Parathyroid adenoma (tissue), 2 donors: ENCODE results near the gene ATP5F1C.

Source experiments
- H2AFZ ChIP-seq: fragments of 300-600 bp; sonication (generic); one replicate; pipeline ENCODE4 v1.7.0; 2017; ENCODE audit warnings: antibody characterized with exemption, mild to moderate bottlenecking
- H3K27ac ChIP-seq: fragments of 300-600 bp; sonication (generic); one replicate; pipeline ENCODE4 v1.7.0; 2017
- H3K27me3 ChIP-seq: fragments of 300-600 bp; sonication (generic); one replicate; pipeline ENCODE4 v1.7.0; 2017; ENCODE audit warnings: low read length; ENCODE audit not compliant: control insufficient read depth, insufficient read depth
- H3K36me3 ChIP-seq: fragments of 300-600 bp; sonication (generic); one replicate; pipeline ENCODE4 v1.7.0; 2017; ENCODE audit warnings: low read length; ENCODE audit not compliant: control insufficient read depth, insufficient read depth
- H3K4me1 ChIP-seq: fragments of 300-600 bp; sonication (generic); one replicate; pipeline ENCODE4 v1.7.0; 2017; ENCODE audit warnings: control low read depth
- H3K4me2 ChIP-seq: fragments of 300-600 bp; sonication (generic); one replicate; pipeline ENCODE4 v1.7.0; 2017; ENCODE audit warnings: low read length
- H3K4me3 ChIP-seq: fragments of 300-600 bp; sonication (generic); one replicate; pipeline ENCODE4 v1.7.0; 2017; ENCODE audit warnings: low read depth, low read length
- H3K79me2 ChIP-seq: fragments of 300-600 bp; sonication (generic); one replicate; pipeline ENCODE4 v1.7.0; 2017; ENCODE audit warnings: control low read depth
- H3K9ac ChIP-seq: fragments of 300-600 bp; sonication (generic); one replicate; pipeline ENCODE4 v1.7.0; 2017; ENCODE audit warnings: mild to moderate bottlenecking
- H3K9me3 ChIP-seq: fragments of 300-600 bp; sonication (generic); one replicate; pipeline ENCODE4 v1.7.0; 2017; ENCODE audit warnings: low read length; ENCODE audit not compliant: control insufficient read depth
- CTCF ChIP-seq: fragments of 300-600 bp; sonication (generic); IDR thresholded peaks from one replicate; pipeline ENCODE4 v1.7.0; 2017; ENCODE audit warnings: antibody characterized with exemption, mild to moderate bottlenecking
- donor health status: primary hyperparathyroidism.

ATP5F1C gene

GRCh38 chr10:7855205-7855604, 67.2 kb downstream of the ATP5F1C start:
- Histone ChIP-seq H2AFZ (no peak overlapping the region), H3K4me3 (no peak overlapping the region), H3K4me1 (no peaks in the 10 kb centered on the region), H3K9ac (no peak overlapping the region), H3K79me2 (peaks cover 24% of the 10 kb centered on the region), H3K27me3 (no peaks in the 10 kb centered on the region), H3K9me3 (no peaks in the 10 kb centered on the region), H3K36me3 (no peaks in the 10 kb centered on the region), H3K27ac (no peak overlapping the region), H3K4me2 (no peak overlapping the region)
- TF ChIP-seq CTCF, result no peak

- no peak overlapping the region for H3K4me2 ChIP-seq
- no peaks in the 10 kb centered on the region for H3K36me3 ChIP-seq
- no peak for TF ChIP-seq CTCF
- peaks cover 29% of the 10 kb centered on the region for H3K79me2 ChIP-seq
- no peak overlapping the region for H3K9ac ChIP-seq
- H3K4me1 ChIP-seq, result no peaks in the 10 kb centered on the region
- H3K27ac ChIP-seq, result no peak overlapping the region
- H2AFZ ChIP-seq, result no peak overlapping the region
- H3K9me3 ChIP-seq, result no peaks in the 10 kb centered on the region
- H3K27me3 ChIP-seq, result no peaks in the 10 kb centered on the region
- no peak overlapping the region for H3K4me3 ChIP-seq
These were observed 68.7 kb downstream of the ATP5F1C start for GRCh38 chr10:7856678-7857077.

- H3K4me3 ChIP-seq, result no peak overlapping the region
- H3K27me3 ChIP-seq, result no peaks in the 10 kb centered on the region
- no peak overlapping the region for H3K4me2 ChIP-seq
- no peak overlapping the region for H3K9ac ChIP-seq
- H3K79me2 ChIP-seq, result peaks cover 28% of the 10 kb centered on the region
- no peak overlapping the region for H3K27ac ChIP-seq
- H2AFZ ChIP-seq, result no peak overlapping the region
- no peaks in the 10 kb centered on the region for H3K9me3 ChIP-seq
- no peaks in the 10 kb centered on the region for H3K36me3 ChIP-seq
- TF ChIP-seq CTCF, result no peak
- no peaks in the 10 kb centered on the region for H3K4me1 ChIP-seq
These were observed 69.3 kb downstream of the ATP5F1C start for GRCh38 chr10:7857262-7857661.
